22Rv1 (cell line): ENCODE data around the gene TMEM62.

Experiments
- ZFX ChIP-seq: fragments of 450-650 bp; IDR thresholded peaks from 2 replicates; pipeline ENCODE4 v1.6.1; 2017; ENCODE audit warnings: antibody characterized with exemption, borderline replicate concordance
- TF ChIP-seq, protein P1 (sequence below): fragments of 450-650 bp; IDR thresholded peaks from 2 replicates; pipeline ENCODE4 v1.5.1; 2017; ENCODE audit warnings: mild to moderate bottlenecking

DNA sequence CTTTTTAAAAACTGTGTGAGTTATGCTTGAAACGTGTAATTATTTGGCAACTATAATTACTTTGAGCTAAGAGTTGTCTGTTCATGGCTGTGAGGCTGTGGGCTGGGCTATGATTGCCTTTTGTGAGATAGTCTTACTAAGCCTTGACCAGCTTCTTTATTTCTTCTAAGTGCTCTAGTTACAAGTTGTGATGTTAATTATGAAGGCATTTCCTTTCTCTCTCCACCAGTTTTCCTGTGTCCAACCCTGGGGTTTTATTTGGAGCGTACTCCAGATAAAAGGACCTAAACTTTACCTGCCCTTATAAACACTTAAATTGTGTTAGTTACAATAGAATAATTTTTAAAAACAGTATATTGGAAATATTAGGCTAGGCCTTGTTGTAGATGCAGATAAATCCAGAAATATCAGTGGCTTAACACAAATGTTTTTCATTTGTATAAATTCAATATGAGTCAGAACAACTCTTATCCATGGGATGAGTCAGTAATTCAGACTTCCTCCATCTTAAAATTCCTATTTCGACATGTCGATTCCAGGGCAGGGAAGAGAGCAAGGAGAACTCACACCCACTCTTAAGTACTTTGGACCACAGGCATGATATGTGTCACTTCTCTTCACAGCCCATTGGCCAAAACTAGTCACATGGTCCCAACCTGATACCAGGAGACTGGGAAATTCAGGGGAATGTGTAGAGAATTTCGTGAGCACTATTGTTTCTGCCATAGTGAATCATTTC, 17.0 kb downstream of the TMEM62 start:
- TF ChIP-seq, protein P1, sequence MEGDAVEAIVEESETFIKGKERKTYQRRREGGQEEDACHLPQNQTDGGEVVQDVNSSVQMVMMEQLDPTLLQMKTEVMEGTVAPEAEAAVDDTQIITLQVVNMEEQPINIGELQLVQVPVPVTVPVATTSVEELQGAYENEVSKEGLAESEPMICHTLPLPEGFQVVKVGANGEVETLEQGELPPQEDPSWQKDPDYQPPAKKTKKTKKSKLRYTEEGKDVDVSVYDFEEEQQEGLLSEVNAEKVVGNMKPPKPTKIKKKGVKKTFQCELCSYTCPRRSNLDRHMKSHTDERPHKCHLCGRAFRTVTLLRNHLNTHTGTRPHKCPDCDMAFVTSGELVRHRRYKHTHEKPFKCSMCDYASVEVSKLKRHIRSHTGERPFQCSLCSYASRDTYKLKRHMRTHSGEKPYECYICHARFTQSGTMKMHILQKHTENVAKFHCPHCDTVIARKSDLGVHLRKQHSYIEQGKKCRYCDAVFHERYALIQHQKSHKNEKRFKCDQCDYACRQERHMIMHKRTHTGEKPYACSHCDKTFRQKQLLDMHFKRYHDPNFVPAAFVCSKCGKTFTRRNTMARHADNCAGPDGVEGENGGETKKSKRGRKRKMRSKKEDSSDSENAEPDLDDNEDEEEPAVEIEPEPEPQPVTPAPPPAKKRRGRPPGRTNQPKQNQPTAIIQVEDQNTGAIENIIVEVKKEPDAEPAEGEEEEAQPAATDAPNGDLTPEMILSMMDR: no peak
- TF ChIP-seq ZFX: no peak
